GM19328 (cell line): Measurements from ENCODE around the gene C2CD2.

Experiments used
- ATAC-seq: cut with Tn5 transposase; IDR thresholded peaks from one replicate; pipeline ENCODE4 v1.9.1; 2021; ENCODE audit warnings: mild to moderate bottlenecking, moderate library complexity; ENCODE audit not compliant: unreplicated experiment

The C2CD2 gene

DNA sequence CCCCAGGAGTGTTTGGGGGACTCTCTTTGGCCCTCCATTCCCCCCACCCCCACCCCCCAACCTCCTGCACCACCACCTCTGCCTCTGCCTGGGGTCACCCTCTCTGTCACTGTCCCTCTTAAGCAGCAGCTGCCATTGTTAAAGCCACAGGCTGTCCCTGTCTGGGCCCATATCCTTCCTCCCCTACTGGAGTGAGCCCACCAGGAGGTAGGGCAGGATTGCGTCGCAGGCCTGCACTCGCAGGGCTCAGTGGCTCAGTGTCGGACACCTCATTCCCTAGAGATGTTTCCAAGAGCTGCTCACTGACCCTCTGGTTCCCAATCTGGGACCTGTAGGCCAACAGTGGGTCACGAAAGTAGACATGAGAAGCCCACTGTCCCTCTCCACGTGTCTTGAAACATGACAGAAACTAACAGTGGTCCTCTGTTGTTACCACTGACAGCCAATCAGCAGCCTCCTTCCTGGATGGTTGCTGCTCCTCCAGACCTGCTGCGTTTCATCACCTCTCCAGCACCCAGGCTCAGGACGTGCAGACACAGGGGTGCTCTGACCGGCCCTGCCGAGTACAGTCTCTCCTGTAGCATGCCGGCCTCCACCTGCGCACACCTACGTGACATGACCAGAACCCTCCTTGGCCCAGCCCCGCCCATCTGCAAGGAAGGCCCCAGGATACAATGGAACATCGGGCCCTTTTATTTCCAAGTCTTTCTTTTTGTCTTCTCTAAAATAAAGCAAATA is 82.4 kb downstream of the C2CD2 start:
- no peak for ATAC-seq

- no peak for ATAC-seq
Measured at GRCh38 chr21:41869771-41870170, 84.0 kb downstream of the C2CD2 start.

DNA sequence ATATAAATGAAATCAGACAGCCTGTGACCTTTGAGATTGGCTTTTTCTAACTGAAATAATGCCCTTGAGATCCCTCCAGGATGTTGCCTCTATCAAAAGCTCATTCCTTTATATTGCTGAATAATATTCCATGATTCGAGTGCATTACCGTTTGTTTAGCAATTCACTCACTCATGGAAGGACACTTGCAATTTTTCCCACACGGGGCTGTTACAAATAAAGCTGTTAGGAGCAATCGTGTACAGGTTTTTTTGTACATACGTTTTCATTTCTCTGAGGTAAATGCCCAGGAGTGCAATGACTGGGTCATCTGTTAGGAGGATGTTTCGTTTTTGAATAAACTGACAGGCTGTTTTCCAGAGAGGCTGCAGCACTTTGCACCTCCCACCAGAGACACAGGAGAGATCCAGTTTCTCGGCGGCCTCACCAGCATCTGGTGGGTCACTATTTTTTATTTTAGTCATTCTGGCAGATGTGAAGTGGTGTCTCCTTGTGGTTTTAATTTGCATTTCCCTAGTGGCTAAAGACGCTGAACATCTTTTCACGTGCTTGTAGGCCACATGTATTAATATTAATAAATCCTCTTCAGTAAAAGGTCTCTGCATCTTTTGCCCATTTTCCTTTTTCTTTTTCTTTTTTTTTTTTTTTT is 85.6 kb downstream of the C2CD2 start:
- ATAC-seq: no peak

- no peak for ATAC-seq
Measured at GRCh38 chr21:41867313-41867712, 86.5 kb downstream of the C2CD2 start.

- no peak for ATAC-seq
Measured at GRCh38 chr21:41866274-41866809, 87.5 kb downstream of the C2CD2 start.

- no peak for ATAC-seq
Measured at GRCh38 chr21:41865002-41865777, 88.6 kb downstream of the C2CD2 start.

GRCh38 chr21:41864311-41865001 is 89.4 kb downstream of the C2CD2 start:
- ATAC-seq: no peak

DNA sequence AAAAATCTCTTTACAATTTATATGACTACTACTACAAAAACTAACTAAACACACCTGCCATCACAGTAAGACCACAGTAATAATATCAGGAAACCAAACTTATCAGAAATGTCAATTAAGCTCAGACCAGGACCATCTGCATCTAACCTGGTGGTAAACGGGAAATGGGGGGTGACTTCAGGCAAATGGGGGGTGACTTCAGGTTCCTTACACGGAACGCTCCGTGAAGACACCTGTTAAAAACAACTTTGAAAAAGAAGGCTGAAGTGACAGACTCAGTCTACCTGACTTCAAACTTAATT is 90.4 kb downstream of the C2CD2 start:
- no peak for ATAC-seq

- no peak for ATAC-seq
Measured at GRCh38 chr21:41861987-41862386, 91.8 kb downstream of the C2CD2 start.

- no peak for ATAC-seq
Measured at GRCh38 chr21:41861255-41861654, 92.6 kb downstream of the C2CD2 start.

DNA sequence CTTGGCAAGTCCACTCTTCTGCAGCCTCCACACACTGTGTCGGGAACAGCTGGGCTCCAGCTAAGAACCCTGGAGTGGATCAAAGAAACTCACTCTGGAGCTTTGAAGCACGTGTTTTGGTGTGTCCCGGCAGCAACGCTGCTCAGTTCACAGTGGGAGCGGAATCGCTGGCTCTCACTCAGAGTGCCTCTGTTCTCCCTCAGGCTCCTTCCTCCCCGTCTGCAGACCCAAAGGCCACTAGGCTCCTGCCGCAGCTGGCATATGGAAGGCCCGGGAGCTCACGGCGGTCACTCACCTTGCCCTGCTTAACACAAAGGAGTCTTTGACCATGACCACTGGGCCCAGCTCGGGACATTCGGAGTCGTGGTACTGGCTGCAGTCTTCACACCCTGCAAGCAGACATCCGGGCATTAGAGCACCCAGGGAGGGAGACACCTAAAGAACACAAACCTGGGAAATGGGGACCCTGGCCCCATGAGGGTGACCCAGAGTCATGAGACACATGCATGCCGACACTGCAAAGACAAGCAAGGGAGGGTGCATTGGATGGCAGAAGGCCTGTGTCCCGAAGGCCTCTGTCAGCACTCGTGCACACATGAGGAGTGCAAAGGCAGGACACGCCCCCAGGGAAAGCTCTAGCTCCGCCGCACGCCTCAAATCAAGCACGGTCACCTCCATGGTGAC is 94.4 kb downstream of the C2CD2 start:
- no peak for ATAC-seq

GRCh38 chr21:41858466-41859296 is 95.1 kb downstream of the C2CD2 start:
- ATAC-seq: no peak

DNA sequence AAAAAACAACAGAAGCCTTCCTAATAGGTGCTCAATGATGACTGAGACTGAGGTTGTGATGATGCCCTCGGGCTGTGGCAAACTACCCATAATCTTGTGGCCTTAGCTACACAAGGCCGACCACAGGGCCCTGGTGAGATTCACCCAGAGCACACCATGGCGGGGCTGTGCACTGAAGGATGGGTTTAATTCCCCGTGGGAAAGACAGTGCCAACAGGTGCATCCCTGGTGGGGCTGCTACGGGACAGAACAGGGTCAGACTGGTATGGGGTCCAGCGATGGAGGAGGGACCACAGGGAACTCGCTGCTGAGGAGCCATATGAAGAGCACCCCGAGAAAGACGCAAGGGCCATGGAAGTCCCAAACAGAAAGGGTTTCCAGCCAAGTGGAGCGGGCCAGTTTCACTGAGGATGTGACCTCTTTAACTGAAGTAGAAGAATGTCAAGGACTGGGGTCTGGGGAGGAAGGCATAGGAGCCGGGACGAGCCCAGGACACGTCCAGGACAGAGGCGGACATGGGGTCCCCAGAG is 96.0 kb downstream of the C2CD2 start:
- ATAC-seq: no peak

GRCh38 chr21:41856572-41856971 is 97.2 kb downstream of the C2CD2 start:
- no peak for ATAC-seq

GRCh38 chr21:41854426-41854995 is 99.3 kb downstream of the C2CD2 start:
- ATAC-seq: no peak

GRCh38 chr21:41852929-41853320 is 100.9 kb downstream of the C2CD2 start:
- ATAC-seq: no peak

- ATAC-seq: no peak
Measured at GRCh38 chr21:41852151-41852928, 101.5 kb downstream of the C2CD2 start.

DNA sequence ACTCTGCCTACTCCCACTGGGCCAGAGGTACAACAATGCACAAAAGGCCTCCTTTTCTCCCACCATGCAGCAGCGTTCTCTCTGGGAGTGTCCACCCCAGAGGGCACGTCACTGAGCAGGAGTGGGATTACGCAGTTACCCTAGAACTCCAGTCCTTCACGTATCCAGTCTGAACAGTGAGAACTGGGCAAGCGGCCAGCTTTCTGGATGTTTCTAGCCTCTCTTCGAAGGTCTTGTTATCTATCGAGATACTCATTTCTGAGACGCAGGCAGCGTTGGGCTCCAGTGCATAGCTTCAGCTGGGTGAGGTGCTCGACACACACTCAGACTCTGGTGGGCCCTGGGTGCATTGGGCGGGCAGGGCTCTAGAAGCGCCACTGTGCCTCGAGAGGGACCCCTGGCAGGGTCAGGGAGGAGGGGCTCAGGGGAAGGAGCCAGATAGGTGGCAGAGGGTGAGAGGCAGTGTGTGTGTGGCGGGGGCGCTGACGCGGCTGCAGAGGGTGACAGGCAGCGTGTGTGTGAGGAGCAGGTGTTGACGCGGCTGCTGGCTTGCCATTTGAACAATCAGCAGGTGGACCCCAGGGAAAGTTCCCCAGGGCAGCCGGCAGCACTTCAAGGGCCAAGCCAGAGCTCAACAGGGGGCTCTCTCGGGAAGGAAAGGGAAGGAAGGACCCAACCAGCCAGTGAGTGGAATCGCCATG is 102.6 kb downstream of the C2CD2 start:
- no peak for ATAC-seq
